Measurements from ENCODE around the gene EGFR.

EGFR gene

GRCh38 chr7:55018361-55019190 lies at the start of gene EGFR:
Gene EGFR (plus strand): TSS chr7:55019017. CDS start chr7:55019278, 261 bp downstream.
- no peak for DNase-seq (ENCODE audit: low read depth in 2 of 2, low spot score in 1 of 2)

- DNase-seq (ENCODE audit: low read depth in 2 of 2, low spot score in 1 of 2), result no peak
These were observed 49.4 kb upstream of the EGFR start for GRCh38 chr7:54969208-54969967.

- DNase-seq (ENCODE audit: low read depth in 2 of 2, low spot score in 1 of 2), result no peak
These were observed 46.0 kb upstream of the EGFR start for GRCh38 chr7:54972733-54973294.

- no peak for DNase-seq (ENCODE audit: low read depth in 2 of 2, low spot score in 1 of 2)
These were observed 40.3 kb upstream of the EGFR start for GRCh38 chr7:54978364-54979116.

GRCh38 chr7:54980521-54980920 lies 38.3 kb upstream of the EGFR start:
- no peak for DNase-seq (ENCODE audit: low read depth in 2 of 2, low spot score in 1 of 2)

GRCh38 chr7:54981913-54982312 lies 36.9 kb upstream of the EGFR start:
- DNase-seq (ENCODE audit: low read depth in 2 of 2, low spot score in 1 of 2), result no peak

- no peak for DNase-seq (ENCODE audit: low read depth in 2 of 2, low spot score in 1 of 2)
These were observed 33.1 kb upstream of the EGFR start for GRCh38 chr7:54985426-54986330.

GRCh38 chr7:54986716-54987115 lies 32.1 kb upstream of the EGFR start:
- DNase-seq (ENCODE audit: low read depth in 2 of 2, low spot score in 1 of 2), result no peak

GRCh38 chr7:54987772-54988171 lies 31.0 kb upstream of the EGFR start:
- no peak for DNase-seq (ENCODE audit: low read depth in 2 of 2, low spot score in 1 of 2)

GRCh38 chr7:54988516-54988915 lies 30.3 kb upstream of the EGFR start:
- DNase-seq (ENCODE audit: low read depth in 2 of 2, low spot score in 1 of 2), result no peak

- no peak for DNase-seq (ENCODE audit: low read depth in 2 of 2, low spot score in 1 of 2)
These were observed 29.2 kb upstream of the EGFR start for GRCh38 chr7:54989453-54990225.

GRCh38 chr7:54991341-54991740 lies 27.5 kb upstream of the EGFR start:
- DNase-seq (ENCODE audit: low read depth in 2 of 2, low spot score in 1 of 2), result no peak

- no peak for DNase-seq (ENCODE audit: low read depth in 2 of 2, low spot score in 1 of 2)
These were observed 25.8 kb upstream of the EGFR start for GRCh38 chr7:54992871-54993475.

GRCh38 chr7:54995166-54995565 lies 23.7 kb upstream of the EGFR start:
- no peak for DNase-seq (ENCODE audit: low read depth in 2 of 2, low spot score in 1 of 2)

GRCh38 chr7:54995610-54996363 lies 23.0 kb upstream of the EGFR start:
- DNase-seq (ENCODE audit: low read depth in 2 of 2, low spot score in 1 of 2), result no peak

- DNase-seq (ENCODE audit: low read depth in 2 of 2, low spot score in 1 of 2), result no peak
These were observed 22.4 kb upstream of the EGFR start for GRCh38 chr7:54996391-54996790.

- no peak for DNase-seq (ENCODE audit: low read depth in 2 of 2, low spot score in 1 of 2)
These were observed 14.2 kb upstream of the EGFR start for GRCh38 chr7:55004579-55004978.

GRCh38 chr7:55005241-55005851 lies 13.5 kb upstream of the EGFR start:
- no peak for DNase-seq (ENCODE audit: low read depth in 2 of 2, low spot score in 1 of 2)
